GM20000 (cell line): ENCODE results near the gene POU5F2.

ENCODE experiments used
- DNase-seq: peaks from one replicate; pipeline ENCODE4 v3.0.0; 2012; ENCODE audit warnings: low spot score
- TF ChIP-seq, protein P1 (sequence below): IDR thresholded peaks from 2 replicates; pipeline ENCODE4 v1.5.1; 2012; ENCODE audit warnings: mild to moderate bottlenecking, control low read depth; ENCODE audit errors: extremely low read depth, missing control alignments

Gene POU5F2

DNA sequence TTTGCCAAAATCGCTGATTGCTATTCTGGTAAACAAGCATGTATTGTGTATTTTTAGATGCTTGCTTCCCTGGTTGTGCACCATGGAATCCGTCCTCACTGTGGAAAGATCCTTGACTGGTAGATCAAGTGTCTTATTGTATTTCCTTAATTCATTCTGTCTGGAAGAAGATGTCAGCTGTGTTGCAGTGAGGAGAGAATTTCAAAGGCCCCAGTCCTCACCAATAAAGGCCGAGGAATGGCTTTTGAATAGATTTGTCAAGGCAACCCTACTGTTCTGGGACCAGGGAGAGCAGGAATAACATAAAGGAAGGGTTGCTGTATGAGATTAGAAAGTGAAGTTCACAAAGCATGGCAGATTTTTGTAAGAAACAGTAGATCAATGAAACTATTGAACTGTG is 36.2 kb upstream of the POU5F2 start:
- TF ChIP-seq, protein P1, sequence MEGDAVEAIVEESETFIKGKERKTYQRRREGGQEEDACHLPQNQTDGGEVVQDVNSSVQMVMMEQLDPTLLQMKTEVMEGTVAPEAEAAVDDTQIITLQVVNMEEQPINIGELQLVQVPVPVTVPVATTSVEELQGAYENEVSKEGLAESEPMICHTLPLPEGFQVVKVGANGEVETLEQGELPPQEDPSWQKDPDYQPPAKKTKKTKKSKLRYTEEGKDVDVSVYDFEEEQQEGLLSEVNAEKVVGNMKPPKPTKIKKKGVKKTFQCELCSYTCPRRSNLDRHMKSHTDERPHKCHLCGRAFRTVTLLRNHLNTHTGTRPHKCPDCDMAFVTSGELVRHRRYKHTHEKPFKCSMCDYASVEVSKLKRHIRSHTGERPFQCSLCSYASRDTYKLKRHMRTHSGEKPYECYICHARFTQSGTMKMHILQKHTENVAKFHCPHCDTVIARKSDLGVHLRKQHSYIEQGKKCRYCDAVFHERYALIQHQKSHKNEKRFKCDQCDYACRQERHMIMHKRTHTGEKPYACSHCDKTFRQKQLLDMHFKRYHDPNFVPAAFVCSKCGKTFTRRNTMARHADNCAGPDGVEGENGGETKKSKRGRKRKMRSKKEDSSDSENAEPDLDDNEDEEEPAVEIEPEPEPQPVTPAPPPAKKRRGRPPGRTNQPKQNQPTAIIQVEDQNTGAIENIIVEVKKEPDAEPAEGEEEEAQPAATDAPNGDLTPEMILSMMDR: no peak
- no peak for DNase-seq

DNA sequence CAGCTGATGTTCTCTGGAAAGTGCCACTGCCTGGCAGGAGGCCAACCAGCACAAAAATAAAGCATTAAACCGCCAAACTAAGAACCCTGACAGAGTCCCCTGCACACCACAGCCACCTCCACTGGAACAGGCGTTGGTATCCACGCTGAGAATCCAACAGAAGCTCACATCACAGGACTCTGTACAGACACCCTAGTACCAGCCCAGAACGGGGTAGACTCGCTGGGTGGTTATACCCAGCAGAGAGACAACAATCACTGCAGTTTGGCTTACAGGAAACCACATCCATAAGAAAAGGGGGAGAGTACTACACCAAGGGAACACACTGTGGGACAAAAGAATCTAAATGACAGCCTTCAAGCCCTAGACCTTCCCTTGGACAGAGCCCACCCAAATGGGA is 15.0 kb upstream of the POU5F2 start:
- DNase-seq: no peak
- TF ChIP-seq, protein P1: no peak

DNA sequence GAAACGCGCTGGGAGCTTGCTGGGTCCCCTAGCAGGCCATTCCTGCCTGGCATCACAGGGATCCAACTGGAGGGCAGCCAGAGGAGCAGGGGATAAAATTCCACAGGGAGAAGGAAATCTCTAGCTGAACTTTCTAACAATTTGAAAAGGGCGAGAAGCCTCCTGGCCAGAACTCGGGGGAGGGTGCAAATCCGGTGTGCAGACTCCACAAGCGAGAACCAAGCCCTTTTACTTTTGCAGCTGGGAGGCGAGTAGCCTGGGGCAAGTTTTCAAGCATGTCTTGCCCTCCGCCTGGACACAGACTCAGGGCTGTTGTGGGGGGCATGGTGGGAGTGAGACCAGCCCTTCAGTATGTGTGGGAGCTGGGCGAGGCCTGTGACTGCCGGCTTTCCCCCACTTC is 14.3 kb upstream of the POU5F2 start:
- TF ChIP-seq, protein P1: no peak
- no peak for DNase-seq

DNA sequence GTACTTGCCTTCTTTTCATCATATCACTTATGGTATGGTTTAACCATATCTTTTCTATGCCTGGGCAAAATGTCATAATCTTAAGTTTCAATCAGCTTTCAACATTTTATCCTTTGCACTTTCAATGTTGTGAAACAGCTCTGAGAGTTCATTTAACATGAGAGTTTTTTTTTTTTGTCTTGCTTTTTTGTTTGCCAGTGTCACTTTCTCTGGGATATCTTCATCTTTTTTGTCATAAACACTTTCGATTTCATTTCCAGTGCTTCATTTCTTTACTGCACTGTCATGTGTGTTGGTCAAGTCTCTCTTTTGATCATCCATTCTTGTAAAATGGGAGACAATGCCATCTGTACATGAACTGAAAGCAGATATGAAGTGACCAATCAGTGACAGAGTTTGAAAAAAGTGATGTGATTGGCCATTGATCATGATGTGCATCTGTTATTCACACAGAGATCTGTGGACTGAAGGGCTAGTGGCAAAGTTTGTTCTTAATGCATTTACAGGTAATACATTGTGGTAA is 7.5 kb upstream of the POU5F2 start:
- no peak for DNase-seq
- TF ChIP-seq, protein P1: no peak

DNA sequence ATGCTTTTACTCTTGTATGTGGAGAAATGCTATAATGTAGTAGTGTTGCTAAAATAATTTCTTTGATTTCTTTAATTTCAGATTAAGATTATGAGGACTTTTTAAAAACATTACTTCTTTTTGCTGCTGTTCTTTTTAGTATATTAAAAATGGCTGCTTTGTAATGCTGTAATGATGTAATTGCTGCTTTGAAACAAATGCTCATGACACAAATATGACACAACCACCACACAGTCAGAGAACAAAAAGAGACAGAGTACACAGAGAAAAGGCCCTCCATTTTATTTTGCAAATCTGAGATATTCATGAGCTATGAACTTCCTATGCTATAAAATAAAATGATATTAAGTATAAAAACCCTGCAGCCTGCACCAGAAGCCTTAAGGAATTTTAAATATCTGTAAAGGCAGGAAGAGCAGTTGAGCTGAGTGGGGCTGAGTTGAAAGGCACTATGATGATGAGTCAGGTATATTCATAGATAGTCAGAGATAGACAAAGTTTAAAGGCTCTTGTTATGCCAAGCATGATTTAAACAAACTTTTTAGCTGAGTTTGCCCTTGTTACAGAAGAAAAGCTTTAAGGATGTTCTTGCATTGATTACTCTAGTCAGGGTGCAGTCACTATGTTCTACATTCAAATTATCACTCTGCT is 5.1 kb upstream of the POU5F2 start:
- no peak for DNase-seq
- TF ChIP-seq, protein P1: no peak

DNA sequence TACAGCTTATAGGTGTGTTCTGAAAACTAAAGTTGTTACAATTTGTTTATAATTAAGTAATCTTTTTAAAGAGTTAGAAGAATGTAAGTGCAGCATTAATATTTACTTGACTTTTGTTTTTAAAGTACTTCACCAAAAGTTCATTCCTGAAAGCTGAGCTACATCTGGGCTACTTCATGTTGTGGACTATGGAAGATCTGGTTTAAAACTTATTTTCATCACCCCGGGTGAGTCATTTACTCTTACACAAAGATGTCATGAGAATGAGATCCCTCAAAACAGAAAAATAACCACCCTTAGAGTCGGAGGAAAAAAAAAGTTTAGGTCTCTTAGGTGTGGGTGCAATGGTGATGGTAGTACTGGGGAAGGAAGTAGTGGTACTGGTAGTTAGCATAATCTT is 5.1 kb downstream of the POU5F2 start:
- TF ChIP-seq, protein P1: no peak
- no peak for DNase-seq

DNA sequence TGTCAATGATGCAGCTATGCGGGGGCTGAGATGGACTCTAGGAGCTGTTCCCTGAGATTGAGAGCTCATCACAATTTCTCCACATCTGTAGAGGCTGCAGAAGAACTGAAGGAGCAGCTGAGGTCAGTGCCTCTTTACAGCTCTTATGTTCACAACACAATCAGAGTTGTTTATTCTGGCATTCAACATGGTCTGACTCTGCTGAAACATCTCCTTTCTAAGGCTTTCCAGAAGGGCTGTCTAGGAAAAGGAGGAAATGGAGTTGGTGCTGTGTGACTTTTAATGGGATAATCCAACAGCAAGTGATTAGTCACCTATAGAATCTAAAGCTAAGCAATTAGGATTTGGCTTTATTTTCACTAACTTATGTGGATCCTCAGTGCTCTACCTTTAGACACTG is 6.0 kb downstream of the POU5F2 start:
- TF ChIP-seq, protein P1: no peak
- DNase-seq: no peak
